Neural cell (in vitro differentiated cells): ENCODE measurements around the gene OAF. TPM values are rescaled to one million over a fixed set of nuclear protein-coding genes. Genes with fewer than 3 reads are reported as not detected.

Source experiments
- H2AFZ ChIP-seq: fragments of 200-600, 300-800 bp; sonication (generic), shearing (Covaris generic); 2 replicates; pipeline ENCODE4 v1.6.0; 2014; ENCODE audit warnings: low read depth, mild to moderate bottlenecking, antibody characterized with exemption, low read length, moderate library complexity
- H3F3A ChIP-seq: fragments of 200-600 bp; shearing (Covaris generic); 2 replicates; pipeline ENCODE4 v1.6.1; 2016; ENCODE audit warnings: mild to moderate bottlenecking, moderate library complexity, mixed read lengths, antibody characterized with exemption, low read length; ENCODE audit not compliant: insufficient read depth, poor library complexity, severe bottlenecking
- H3K27ac ChIP-seq: fragments of 200-600, 300-800 bp; sonication (generic), shearing (Covaris generic); 2 replicates; pipeline ENCODE4 v1.5.1; 2014; ENCODE audit warnings: mild to moderate bottlenecking, low read length, moderate library complexity
- H3K27me3 ChIP-seq: fragments of 300-800, 200-600 bp; sonication (generic), shearing (Covaris generic); 2 replicates; pipeline ENCODE4 v1.6.0; 2014; ENCODE audit warnings: mild to moderate bottlenecking, low read depth, low read length, moderate library complexity; ENCODE audit not compliant: insufficient read depth
- H3K36me3 ChIP-seq: fragments of 300-800, 200-600 bp; sonication (generic), shearing (Covaris generic); 2 replicates; pipeline ENCODE4 v1.5.1; 2014; ENCODE audit warnings: mild to moderate bottlenecking, antibody characterized with exemption, low read length, moderate library complexity; ENCODE audit not compliant: insufficient read depth
- H3K4me2 ChIP-seq: fragments of 300-800, 200-600 bp; sonication (generic), shearing (Covaris generic); 2 replicates; pipeline ENCODE4 v1.6.0; 2014; ENCODE audit warnings: mild to moderate bottlenecking, low read length
- H3K4me3 ChIP-seq: fragments of 300-800, 200-600 bp; sonication (generic), shearing (Covaris generic); 2 replicates; pipeline ENCODE4 v1.5.1; 2014; ENCODE audit warnings: mild to moderate bottlenecking, low read length, moderate library complexity
- H3K79me2 ChIP-seq: fragments of 200-600 bp; shearing (Covaris generic); replicated peaks from 2 replicates; pipeline ENCODE4 v1.6.0; 2014; ENCODE audit warnings: mild to moderate bottlenecking, low read length, moderate library complexity; ENCODE audit not compliant: insufficient read depth
- H3K9ac ChIP-seq: fragments of 300-800, 200-600 bp; sonication (generic), shearing (Covaris generic); 2 replicates; pipeline ENCODE4 v1.6.1; 2016; ENCODE audit warnings: mild to moderate bottlenecking, low read length, mixed read lengths
- H3K9me2 ChIP-seq: fragments of 200-600 bp; shearing (Covaris generic); 2 replicates; pipeline ENCODE4 v1.6.1; 2016; ENCODE audit warnings: mild to moderate bottlenecking, low read length, mixed read lengths; ENCODE audit not compliant: insufficient read depth
- H3K9me3 ChIP-seq: fragments of 200-600, 300-800 bp; sonication (generic), shearing (Covaris generic); 2 replicates; pipeline ENCODE4 v1.6.1; 2016; ENCODE audit warnings: mild to moderate bottlenecking, mixed run types, low read length, moderate library complexity, mixed read lengths
- H4K20me1 ChIP-seq: fragments of 200-600 bp; shearing (Covaris generic); 2 replicates; pipeline ENCODE4 v1.6.1; 2016; ENCODE audit warnings: mild to moderate bottlenecking, mixed run types; ENCODE audit not compliant: insufficient read depth
- EP300 ChIP-seq: fragments of 450-650 bp; conservative IDR thresholded peaks from 2 replicates; pipeline ENCODE4 v1.6.1; 2014; ENCODE audit warnings: antibody characterized with exemption, mild to moderate bottlenecking, moderate library complexity; ENCODE audit not compliant: poor library complexity, severe bottlenecking
- EZH2 ChIP-seq: fragments of 200-600, 300-800 bp; shearing (Covaris generic), sonication (generic); IDR thresholded peaks from 2 replicates; pipeline ENCODE4 v1.6.1; 2014; ENCODE audit warnings: antibody characterized with exemption, low read length, borderline replicate concordance, mild to moderate bottlenecking; ENCODE audit not compliant: insufficient read depth, poor library complexity, severe bottlenecking
- MXI1 ChIP-seq: fragments of 450-650 bp; conservative IDR thresholded peaks from 2 replicates; pipeline ENCODE4 v1.6.1; 2014; ENCODE audit warnings: antibody characterized with exemption, mild to moderate bottlenecking; ENCODE audit not compliant: poor library complexity, severe bottlenecking
- POLR2AphosphoS5 ChIP-seq: IDR thresholded peaks from 2 replicates; pipeline ENCODE4 v1.6.1; 2012
- RAD21 ChIP-seq: fragments of 450-650 bp; conservative IDR thresholded peaks from 2 replicates; pipeline ENCODE4 v1.6.1; 2014; ENCODE audit warnings: antibody characterized with exemption, mild to moderate bottlenecking, moderate library complexity
- SMC3 ChIP-seq: fragments of 450-650 bp; conservative IDR thresholded peaks from 2 replicates; pipeline ENCODE4 v1.6.1; 2014; ENCODE audit warnings: antibody characterized with exemption, mild to moderate bottlenecking, moderate library complexity; ENCODE audit not compliant: poor library complexity
- TAF1 ChIP-seq: IDR thresholded peaks from 2 replicates; pipeline ENCODE4 v1.6.1; 2012; ENCODE audit warnings: low read depth
- polyA plus RNA-seq: library from polyadenylated mRNA; depleted of rRNA; stranded (reverse); fragments of >200 nt; gene quantifications from 2 replicates; pipeline ENCODE4 v1.2.3, GENCODE V29; 2014
- TF ChIP-seq, protein P1 (sequence below): fragments of 450-650 bp; IDR thresholded peaks from 2 replicates; pipeline ENCODE4 v1.5.1; 2014; ENCODE audit warnings: antibody characterized with exemption, mild to moderate bottlenecking, moderate library complexity; ENCODE audit not compliant: poor library complexity, severe bottlenecking
- TF ChIP-seq, protein P2 (sequence below): IDR thresholded peaks from 2 replicates; pipeline ENCODE4 v1.6.1; 2012; ENCODE audit warnings: borderline replicate concordance

Gene OAF
- polyA plus RNA-seq, 1 donor from 2014 or later: 0.97 TPM

DNA sequence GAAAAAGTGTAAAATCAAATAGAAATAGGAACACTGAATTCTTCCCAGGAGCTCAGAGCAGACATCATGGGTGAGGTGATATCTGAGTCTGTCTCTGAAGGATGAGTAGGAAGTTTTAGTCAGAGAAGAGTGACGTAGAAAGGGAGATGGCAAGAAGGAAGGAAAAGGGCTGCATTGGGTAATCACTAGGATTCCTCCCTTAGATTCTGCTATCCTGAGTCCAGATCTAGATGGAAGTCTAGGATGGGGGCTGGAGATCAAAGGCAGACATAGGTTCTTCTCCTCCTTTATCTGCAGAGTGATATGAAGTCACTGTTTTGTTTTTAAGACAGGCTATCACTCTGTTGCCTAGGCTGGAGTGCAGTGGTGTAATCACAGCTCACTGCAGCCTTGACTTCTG lies 59.6 kb downstream of the OAF start:
- H3K4me2 ChIP-seq: no peak overlapping the region
- no peaks in the 10 kb centered on the region for H3K9me2 ChIP-seq
- H4K20me1 ChIP-seq: no peaks in the 10 kb centered on the region
- no peaks in the 10 kb centered on the region for H3K27me3 ChIP-seq
- no peaks in the 10 kb centered on the region for H3K36me3 ChIP-seq
- no peaks in the 10 kb centered on the region for H3K79me2 ChIP-seq
- H3K9ac ChIP-seq: no peak overlapping the region
- H3K9me3 ChIP-seq: no peaks in the 10 kb centered on the region
- no peak for TF ChIP-seq POLR2AphosphoS5
- no peak for TF ChIP-seq TAF1
- no peak for TF ChIP-seq RAD21
- TF ChIP-seq, protein P1, sequence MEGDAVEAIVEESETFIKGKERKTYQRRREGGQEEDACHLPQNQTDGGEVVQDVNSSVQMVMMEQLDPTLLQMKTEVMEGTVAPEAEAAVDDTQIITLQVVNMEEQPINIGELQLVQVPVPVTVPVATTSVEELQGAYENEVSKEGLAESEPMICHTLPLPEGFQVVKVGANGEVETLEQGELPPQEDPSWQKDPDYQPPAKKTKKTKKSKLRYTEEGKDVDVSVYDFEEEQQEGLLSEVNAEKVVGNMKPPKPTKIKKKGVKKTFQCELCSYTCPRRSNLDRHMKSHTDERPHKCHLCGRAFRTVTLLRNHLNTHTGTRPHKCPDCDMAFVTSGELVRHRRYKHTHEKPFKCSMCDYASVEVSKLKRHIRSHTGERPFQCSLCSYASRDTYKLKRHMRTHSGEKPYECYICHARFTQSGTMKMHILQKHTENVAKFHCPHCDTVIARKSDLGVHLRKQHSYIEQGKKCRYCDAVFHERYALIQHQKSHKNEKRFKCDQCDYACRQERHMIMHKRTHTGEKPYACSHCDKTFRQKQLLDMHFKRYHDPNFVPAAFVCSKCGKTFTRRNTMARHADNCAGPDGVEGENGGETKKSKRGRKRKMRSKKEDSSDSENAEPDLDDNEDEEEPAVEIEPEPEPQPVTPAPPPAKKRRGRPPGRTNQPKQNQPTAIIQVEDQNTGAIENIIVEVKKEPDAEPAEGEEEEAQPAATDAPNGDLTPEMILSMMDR: no peak
- TF ChIP-seq SMC3: no peak
- no peak for TF ChIP-seq MXI1
- no peak for TF ChIP-seq EZH2
- no peak for TF ChIP-seq EP300
- TF ChIP-seq, protein P2, sequence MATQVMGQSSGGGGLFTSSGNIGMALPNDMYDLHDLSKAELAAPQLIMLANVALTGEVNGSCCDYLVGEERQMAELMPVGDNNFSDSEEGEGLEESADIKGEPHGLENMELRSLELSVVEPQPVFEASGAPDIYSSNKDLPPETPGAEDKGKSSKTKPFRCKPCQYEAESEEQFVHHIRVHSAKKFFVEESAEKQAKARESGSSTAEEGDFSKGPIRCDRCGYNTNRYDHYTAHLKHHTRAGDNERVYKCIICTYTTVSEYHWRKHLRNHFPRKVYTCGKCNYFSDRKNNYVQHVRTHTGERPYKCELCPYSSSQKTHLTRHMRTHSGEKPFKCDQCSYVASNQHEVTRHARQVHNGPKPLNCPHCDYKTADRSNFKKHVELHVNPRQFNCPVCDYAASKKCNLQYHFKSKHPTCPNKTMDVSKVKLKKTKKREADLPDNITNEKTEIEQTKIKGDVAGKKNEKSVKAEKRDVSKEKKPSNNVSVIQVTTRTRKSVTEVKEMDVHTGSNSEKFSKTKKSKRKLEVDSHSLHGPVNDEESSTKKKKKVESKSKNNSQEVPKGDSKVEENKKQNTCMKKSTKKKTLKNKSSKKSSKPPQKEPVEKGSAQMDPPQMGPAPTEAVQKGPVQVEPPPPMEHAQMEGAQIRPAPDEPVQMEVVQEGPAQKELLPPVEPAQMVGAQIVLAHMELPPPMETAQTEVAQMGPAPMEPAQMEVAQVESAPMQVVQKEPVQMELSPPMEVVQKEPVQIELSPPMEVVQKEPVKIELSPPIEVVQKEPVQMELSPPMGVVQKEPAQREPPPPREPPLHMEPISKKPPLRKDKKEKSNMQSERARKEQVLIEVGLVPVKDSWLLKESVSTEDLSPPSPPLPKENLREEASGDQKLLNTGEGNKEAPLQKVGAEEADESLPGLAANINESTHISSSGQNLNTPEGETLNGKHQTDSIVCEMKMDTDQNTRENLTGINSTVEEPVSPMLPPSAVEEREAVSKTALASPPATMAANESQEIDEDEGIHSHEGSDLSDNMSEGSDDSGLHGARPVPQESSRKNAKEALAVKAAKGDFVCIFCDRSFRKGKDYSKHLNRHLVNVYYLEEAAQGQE: no peak
- H3K27ac ChIP-seq: no peak overlapping the region
- no peak overlapping the region for H2AFZ ChIP-seq
- H3F3A ChIP-seq: no peaks in the 10 kb centered on the region
- H3K4me3 ChIP-seq: no peak overlapping the region

DNA sequence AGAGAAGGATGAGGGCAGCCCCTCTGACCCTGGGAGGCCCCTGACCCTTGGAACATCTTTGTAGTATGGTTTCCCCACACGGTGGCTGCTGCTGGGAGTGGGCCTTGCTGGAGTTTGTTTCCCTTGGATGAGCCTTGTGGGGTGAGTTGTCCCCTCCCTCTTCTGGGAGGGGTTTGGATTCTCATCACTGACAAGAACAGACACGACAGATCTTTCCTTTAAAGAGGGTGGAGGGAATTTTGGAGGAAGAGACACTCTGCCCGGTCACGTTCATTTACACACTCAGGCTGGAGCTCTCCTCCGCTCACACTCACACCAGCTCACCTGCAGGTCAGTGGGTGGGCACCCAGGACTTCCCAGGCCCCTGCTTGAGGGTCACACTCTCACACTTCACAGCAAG lies 60.8 kb downstream of the OAF start:
- no peak overlapping the region for H2AFZ ChIP-seq
- H3K9me2 ChIP-seq: no peaks in the 10 kb centered on the region
- H3K27me3 ChIP-seq: no peaks in the 10 kb centered on the region
- H3K27ac ChIP-seq: no peak overlapping the region
- H3F3A ChIP-seq: no peaks in the 10 kb centered on the region
- no peak overlapping the region for H3K9ac ChIP-seq
- H3K4me3 ChIP-seq: no peak overlapping the region
- no peaks in the 10 kb centered on the region for H3K36me3 ChIP-seq
- no peaks in the 10 kb centered on the region for H3K79me2 ChIP-seq
- no peaks in the 10 kb centered on the region for H4K20me1 ChIP-seq
- no peaks in the 10 kb centered on the region for H3K9me3 ChIP-seq
- TF ChIP-seq EP300 (no peak), POLR2AphosphoS5 (no peak), SMC3 (no peak), TAF1 (no peak), RAD21 (no peak), MXI1 (no peak), EZH2 (no peak)
- TF ChIP-seq, protein P2: no peak
- TF ChIP-seq, protein P1: no peak
- H3K4me2 ChIP-seq: no peak overlapping the region
